CD14-positive monocyte (primary cell): ENCODE results near the gene PDE7B. TPM values are rescaled to one million over a fixed set of nuclear protein-coding genes. Genes with fewer than 3 reads are reported as not detected.

Source experiments
- DNase-seq, 3 donors: peaks; one replicate each; pipeline ENCODE4 v3.0.0-alpha.2; 2011 to 2022
- H2AFZ ChIP-seq: 2 replicates; pipeline ENCODE4 v1.6.0; 2012; ENCODE audit warnings: mild to moderate bottlenecking, low read depth, low read length, inconsistent platforms; ENCODE audit not compliant: insufficient read depth, poor library complexity, severe bottlenecking
- H3K27ac ChIP-seq, 2 donors: 1 replicate in 1 of 2; 2 replicates in 1 of 2; pipeline ENCODE4 v1.5.1; 2012 to 2013; ENCODE audit warnings: low read length in 2 of 2, control low read depth in 1 of 2, inconsistent platforms in 1 of 2, low read depth in 1 of 2, mild to moderate bottlenecking in 1 of 2
- H3K27me3 ChIP-seq, 2 donors: one replicate each; pipeline versions ENCODE4 v1.6.0 to v1.6.1; 2011 to 2013; ENCODE audit warnings: low read length in 2 of 2; ENCODE audit not compliant: control insufficient read depth in 2 of 2, insufficient read depth in 2 of 2
- H3K36me3 ChIP-seq, 2 donors: replicated peaks in 1 of 2; 1 replicate in 1 of 2; 2 replicates in 1 of 2; pipeline versions ENCODE4 v1.5.1 to v1.6.1; 2012 to 2013; ENCODE audit warnings: low read length in 2 of 2, control low read depth in 1 of 2, inconsistent platforms in 1 of 2, mild to moderate bottlenecking in 1 of 2; ENCODE audit not compliant: insufficient read depth in 2 of 2, control insufficient read depth in 1 of 2
- H3K4me1 ChIP-seq, 2 donors: 1 replicate in 1 of 2; 2 replicates in 1 of 2; pipeline versions ENCODE4 v1.5.1 to v1.6.1; 2012 to 2013; ENCODE audit warnings: low read length in 2 of 2, control low read depth in 1 of 2, inconsistent platforms in 1 of 2, mild to moderate bottlenecking in 1 of 2, moderate library complexity in 1 of 2; ENCODE audit not compliant: insufficient read depth in 2 of 2, control insufficient read depth in 1 of 2
- H3K4me2 ChIP-seq: replicated peaks from 2 replicates; pipeline ENCODE3; 2012; ENCODE audit warnings: low read length, moderate library complexity, mild to moderate bottlenecking; ENCODE audit not compliant: poor library complexity, severe bottlenecking; ENCODE audit errors: extremely low read depth
- H3K4me3 ChIP-seq, 3 experiments: fragments of 200-600 bp in 1 of 3; sonication (generic) in 1 of 3; replicated peaks in 1 of 3; 1 replicate in 2 of 3; 2 replicates in 1 of 3; pipeline ENCODE4 v1.5.1; 2011 to 2013; ENCODE audit warnings: low read length in 3 of 3, mild to moderate bottlenecking in 3 of 3, control low read depth in 2 of 3, low read depth in 2 of 3, inconsistent platforms in 1 of 3, moderate library complexity in 1 of 3
- H3K79me2 ChIP-seq: 2 replicates; pipeline ENCODE4 v1.6.0; 2012; ENCODE audit warnings: mild to moderate bottlenecking, control low read depth, inconsistent platforms, low read length, moderate library complexity; ENCODE audit not compliant: insufficient read depth
- H3K9ac ChIP-seq: 2 replicates; pipeline ENCODE4 v1.6.0; 2017; ENCODE audit warnings: low read length, mild to moderate bottlenecking; ENCODE audit not compliant: insufficient read depth, poor library complexity, severe bottlenecking
- H3K9me3 ChIP-seq, 2 donors: replicated peaks in 1 of 2; 1 replicate in 1 of 2; 2 replicates in 1 of 2; pipeline versions ENCODE4 v1.5.1 to v1.6.1; 2012 to 2013; ENCODE audit warnings: low read length in 2 of 2, control low read depth in 1 of 2; ENCODE audit not compliant: control insufficient read depth in 1 of 2, insufficient read depth in 1 of 2
- H4K20me1 ChIP-seq: 2 replicates; pipeline ENCODE4 v1.6.0; 2012; ENCODE audit warnings: mild to moderate bottlenecking, low read length, control low read depth, moderate library complexity; ENCODE audit not compliant: insufficient read depth
- H3K27ac Mint-ChIP-seq, 7 donors: one replicate each; pipeline ENCODE4 v1.8.0; 2020; ENCODE audit warnings: mild to moderate bottlenecking in 7 of 7, mixed read lengths in 7 of 7, moderate library complexity in 6 of 7, inconsistent platforms in 2 of 7
- H3K27me3 Mint-ChIP-seq, 3 donors: one replicate each; pipeline ENCODE4 v1.8.0; 2021 to 2022; ENCODE audit warnings: low read depth in 3 of 3, mild to moderate bottlenecking in 3 of 3, mixed read lengths in 3 of 3, moderate library complexity in 3 of 3, inconsistent platforms in 1 of 3
- H3K36me3 Mint-ChIP-seq, 2 donors: one replicate each; pipeline ENCODE4 v1.8.0; 2020; ENCODE audit warnings: mixed read lengths in 2 of 2, inconsistent platforms in 1 of 2, mild to moderate bottlenecking in 1 of 2
- H3K4me1 Mint-ChIP-seq: one replicate; pipeline ENCODE4 v1.8.0; 2020; ENCODE audit warnings: mild to moderate bottlenecking, mixed read lengths
- H3K4me3 Mint-ChIP-seq, 2 donors: one replicate each; pipeline ENCODE4 v1.8.0; 2020; ENCODE audit warnings: mild to moderate bottlenecking in 2 of 2, mixed read lengths in 2 of 2, moderate library complexity in 1 of 2
- H3K9me3 Mint-ChIP-seq, 7 donors: one replicate each; pipeline ENCODE4 v1.8.0; 2020 to 2022; ENCODE audit warnings: mixed read lengths in 7 of 7, mild to moderate bottlenecking in 6 of 7, moderate library complexity in 6 of 7, inconsistent platforms in 2 of 7
- WGBS: methylation state at CpG from one replicate; pipeline ENCODE4 v1.1.5; 2013; ENCODE audit warnings: missing lambda C conversion rate; ENCODE audit not compliant: insufficient coverage; 5-methylcytosine and 5-hydroxymethylcytosine counted together
- intact Hi-C, 2 donors: fragments of 100-400 bp; cut with micrococcal nuclease; formaldehyde crosslinking; loops; one replicate each; pipeline versions ENCODE4 v1.15.0 to v1.15.1; 2023
- polyA plus RNA-seq, 3 donors: library from polyadenylated mRNA; depleted of rRNA in 1 of 3; unstranded in 2 of 3; stranded (reverse) in 1 of 3; fragments of 300-500 nt in 2 of 3; fragments of >200 nt in 1 of 3; fragmentation: Illumina TruSeq in 2 of 3; gene quantifications; 1 replicate in 2 of 3; 2 replicates in 1 of 3; pipeline ENCODE4 v1.2.3, GENCODE V29; 2012 to 2021
- TF ChIP-seq, protein P1 (sequence below): fragments of 200-600 bp; IDR thresholded peaks from one replicate; pipeline ENCODE4 v1.8.0; 2022; ENCODE audit warnings: antibody characterized with exemption, mild to moderate bottlenecking

PDE7B gene
- polyA plus RNA-seq, 3 donors, result 0.37 to 1.1 (median 0.89) TPM

DNA sequence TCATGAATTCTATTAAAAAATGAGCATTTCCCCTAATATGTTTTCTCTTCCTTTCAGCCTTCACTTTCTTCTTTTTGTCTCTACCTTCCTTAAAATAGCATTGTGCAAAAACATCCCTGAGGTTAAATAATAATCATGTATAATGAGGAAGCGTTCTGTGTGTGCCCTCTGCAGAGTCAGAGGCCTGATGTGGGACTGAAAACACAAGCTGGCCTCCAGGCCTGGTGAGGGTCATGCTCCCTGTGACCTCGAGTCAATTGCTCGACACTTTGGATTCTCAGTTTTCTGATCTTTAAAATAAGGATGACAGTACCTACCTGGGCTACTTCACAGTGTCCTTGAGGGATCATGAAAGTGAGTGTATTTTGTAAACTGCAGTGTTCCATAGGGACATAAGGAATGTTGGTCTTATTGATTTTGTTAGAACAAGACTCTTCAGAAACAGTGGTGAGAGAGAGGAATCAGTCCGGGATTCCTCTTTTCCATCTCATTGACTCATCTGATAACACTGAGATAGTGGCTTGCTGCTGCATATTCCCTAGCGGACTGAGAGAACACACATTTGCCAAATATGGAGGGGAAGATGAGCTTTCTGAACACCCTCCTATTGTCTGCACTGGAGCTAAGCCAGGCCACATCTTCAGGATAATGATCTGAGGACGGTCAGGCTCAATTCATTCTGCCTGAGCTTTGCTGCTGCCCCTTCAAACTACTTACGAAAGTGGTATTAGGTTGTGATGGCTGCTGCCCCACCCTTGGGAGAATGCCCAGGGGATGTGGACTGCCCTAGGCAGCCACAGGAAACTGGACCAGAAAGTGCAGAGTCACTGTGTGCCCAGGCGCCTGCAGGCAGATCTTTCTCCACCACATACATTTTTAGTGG lies 39.6 kb upstream of the PDE7B start:
- no peaks in the 10 kb centered on the region for H4K20me1 ChIP-seq
- H3K79me2 ChIP-seq, result no peaks in the 10 kb centered on the region
- H3K27ac Mint-ChIP-seq, result peak overlapping the region in 6 of 7 donors; percentile 48 to 83 (median 68)
- WGBS, result 20% methylated on average over 2 of the region's 8 CpGs
- peaks cover 23 to 24% of the 10 kb centered on the region in 2 donors for H3K4me1 ChIP-seq
- no peaks in the 10 kb centered on the region for H3K9me3 ChIP-seq
- peak overlapping the region; percentile 15 for H2AFZ ChIP-seq
- H3K9ac ChIP-seq, result no peak overlapping the region
- H3K27me3 Mint-ChIP-seq, result peaks cover 0 to 6% (median 5%) of the 10 kb centered on the region in 3 donors
- peaks cover 0 to 8% (median 4%) of the 10 kb centered on the region in 7 donors for H3K9me3 Mint-ChIP-seq
- no peaks in the 10 kb centered on the region for H3K36me3 Mint-ChIP-seq
- peak; percentile 21 to 34 (median 23) for DNase-seq
- H3K4me2 ChIP-seq, result peak overlapping the region; percentile 38
- H3K36me3 ChIP-seq, result no peaks in the 10 kb centered on the region
- peaks cover 27% of the 10 kb centered on the region for H3K4me1 Mint-ChIP-seq
- peak overlapping the region in 1 of 2 donors; percentile 63 for H3K4me3 Mint-ChIP-seq
- intact Hi-C loops, result no loop called here
- H3K27ac ChIP-seq, result peak overlapping the region; percentile 4 to 25
- no peak overlapping the region for H3K4me3 ChIP-seq
- TF ChIP-seq, protein P1, sequence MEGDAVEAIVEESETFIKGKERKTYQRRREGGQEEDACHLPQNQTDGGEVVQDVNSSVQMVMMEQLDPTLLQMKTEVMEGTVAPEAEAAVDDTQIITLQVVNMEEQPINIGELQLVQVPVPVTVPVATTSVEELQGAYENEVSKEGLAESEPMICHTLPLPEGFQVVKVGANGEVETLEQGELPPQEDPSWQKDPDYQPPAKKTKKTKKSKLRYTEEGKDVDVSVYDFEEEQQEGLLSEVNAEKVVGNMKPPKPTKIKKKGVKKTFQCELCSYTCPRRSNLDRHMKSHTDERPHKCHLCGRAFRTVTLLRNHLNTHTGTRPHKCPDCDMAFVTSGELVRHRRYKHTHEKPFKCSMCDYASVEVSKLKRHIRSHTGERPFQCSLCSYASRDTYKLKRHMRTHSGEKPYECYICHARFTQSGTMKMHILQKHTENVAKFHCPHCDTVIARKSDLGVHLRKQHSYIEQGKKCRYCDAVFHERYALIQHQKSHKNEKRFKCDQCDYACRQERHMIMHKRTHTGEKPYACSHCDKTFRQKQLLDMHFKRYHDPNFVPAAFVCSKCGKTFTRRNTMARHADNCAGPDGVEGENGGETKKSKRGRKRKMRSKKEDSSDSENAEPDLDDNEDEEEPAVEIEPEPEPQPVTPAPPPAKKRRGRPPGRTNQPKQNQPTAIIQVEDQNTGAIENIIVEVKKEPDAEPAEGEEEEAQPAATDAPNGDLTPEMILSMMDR, result no peak
- peaks cover 0 to under 1% of the 10 kb centered on the region in 2 donors for H3K27me3 ChIP-seq

DNA sequence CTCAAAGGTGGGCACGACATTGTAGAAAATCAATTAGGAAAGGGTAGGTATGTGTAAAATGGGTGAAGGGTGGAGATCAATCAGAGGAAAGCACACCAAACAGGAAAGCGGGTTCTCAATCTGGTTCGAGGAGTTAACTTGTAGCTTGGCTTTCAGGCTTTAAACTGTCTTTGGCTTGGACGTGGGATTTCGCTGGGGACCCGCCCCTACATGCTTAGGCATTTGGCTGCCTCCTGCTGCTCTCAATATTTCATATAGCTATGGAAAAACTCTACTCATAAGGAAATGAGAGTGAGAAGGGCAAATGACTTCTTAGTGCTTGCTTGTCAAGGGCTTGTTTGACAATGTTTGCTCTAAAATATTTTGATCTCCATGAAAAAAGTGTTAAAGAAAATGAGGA lies 38.1 kb upstream of the PDE7B start:
- 100% methylated on average over 2 of the region's 6 CpGs for WGBS
- Mint-ChIP-seq H3K27ac (no peak overlapping the region), H3K27me3 (peaks cover 9 to 13% (median 10%) of the 10 kb centered on the region in 3 donors), H3K9me3 (peaks cover 0 to 7% (median 4%) of the 10 kb centered on the region in 7 donors), H3K4me1 (peaks cover 27% of the 10 kb centered on the region), H3K4me3 (no peak overlapping the region), H3K36me3 (no peaks in the 10 kb centered on the region)
- no peaks in the 10 kb centered on the region for H3K9me3 ChIP-seq
- H3K27ac ChIP-seq, result no peak overlapping the region
- no peak overlapping the region for H3K4me2 ChIP-seq
- H3K27me3 ChIP-seq, result peaks cover 10 to 13% of the 10 kb centered on the region in 2 donors
- no peaks in the 10 kb centered on the region for H3K36me3 ChIP-seq
- H3K9ac ChIP-seq, result no peak overlapping the region
- no peak overlapping the region for H3K4me3 ChIP-seq
- no peak for DNase-seq
- no peaks in the 10 kb centered on the region for H4K20me1 ChIP-seq
- H2AFZ ChIP-seq, result no peak overlapping the region
- intact Hi-C loops, result no loop called here
- TF ChIP-seq, protein P1, result no peak
- peaks cover 24% of the 10 kb centered on the region in 2 donors for H3K4me1 ChIP-seq
- no peaks in the 10 kb centered on the region for H3K79me2 ChIP-seq
